DND-41 (cell line): ENCODE measurements around the gene ZFYVE1.

Source experiments
- CTCF ChIP-seq: IDR thresholded peaks from 2 replicates; pipeline ENCODE4 v1.5.1; 2012; ENCODE audit warnings: borderline replicate concordance, low read length, moderate library complexity, mild to moderate bottlenecking; ENCODE audit not compliant: poor library complexity, severe bottlenecking; ENCODE audit errors: extremely low read depth
- EZH2 ChIP-seq: IDR thresholded peaks from 3 replicates; pipeline ENCODE4 v1.6.1; 2012; ENCODE audit warnings: borderline replicate concordance, low read depth, mild to moderate bottlenecking, moderate library complexity, low read length, inconsistent platforms; ENCODE audit not compliant: severe bottlenecking

- TF ChIP-seq CTCF (peak; percentile 32), EZH2 (no peak)
Measured at GRCh38 chr14:72975770-72976169, 51.1 kb downstream of the ZFYVE1 start.
